Measurements from ENCODE around the gene RFXANK.

DNA sequence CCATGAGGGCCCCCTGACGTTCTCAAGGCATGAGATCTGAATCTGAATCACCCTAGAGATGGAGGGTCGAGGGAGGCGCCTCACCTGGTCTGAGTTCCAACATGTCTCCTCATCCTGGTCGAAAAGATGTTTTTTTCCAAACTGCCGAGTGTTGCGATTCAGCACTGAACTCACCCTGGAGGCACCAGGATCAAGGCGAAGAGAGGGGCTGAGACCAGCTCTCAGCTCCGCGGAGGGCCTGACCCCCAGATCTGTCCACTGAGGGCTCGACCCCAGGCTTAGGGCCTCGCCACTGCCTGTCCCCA lies 10.6 kb downstream of the RFXANK start:
- no peak for TF ChIP-seq POLR2AphosphoS5 (IDR thresholded peaks at IDR 0.05; ENCODE audit: insufficient read depth in 1 of 2, low read depth in 1 of 2)
- no peak for TF ChIP-seq CTCF (IDR thresholded peaks at IDR 0.05)

Measured in vagina (tissue), 2 donors.